Glomerular endothelial cell (primary cell): Measurements from ENCODE around the gene CCNQ. TPM values are rescaled to one million over a fixed set of nuclear protein-coding genes. Genes with fewer than 3 reads are reported as not detected.

ENCODE experiments used
- DNase-seq: peaks from one replicate; pipeline ENCODE4 v3.0.0-alpha.2; 2011; ENCODE audit warnings: low read depth, low spot score; ENCODE audit errors: extremely low read depth
- total RNA-seq: library from RNA; depleted of rRNA; stranded (reverse); fragments of >200 nt; gene quantifications from 2 replicates; pipeline ENCODE4 v1.2.3, GENCODE V29; 2015

CCNQ gene
- total RNA-seq, 1 donor from 2014 or later, result 35.2 TPM

GRCh38 chrX:153637121-153638040 lies 38.4 kb upstream of the CCNQ start:
- DNase-seq, result no peak

- no peak for DNase-seq
Measured at GRCh38 chrX:153636716-153637115, 37.8 kb upstream of the CCNQ start.

- no peak for DNase-seq
Measured at GRCh38 chrX:153635788-153636668, 37.1 kb upstream of the CCNQ start.

- no peak for DNase-seq
Measured at GRCh38 chrX:153635388-153635787, 36.4 kb upstream of the CCNQ start.

- no peak for DNase-seq
Measured at GRCh38 chrX:153634832-153635231, 35.9 kb upstream of the CCNQ start.

- no peak for DNase-seq
Measured at GRCh38 chrX:153634236-153634635, 35.3 kb upstream of the CCNQ start.

- no peak for DNase-seq
Measured at GRCh38 chrX:153633607-153634180, 34.8 kb upstream of the CCNQ start.

GRCh38 chrX:153633048-153633447 lies 34.1 kb upstream of the CCNQ start:
- DNase-seq, result no peak

- DNase-seq, result no peak
Measured at GRCh38 chrX:153632595-153632946, 33.6 kb upstream of the CCNQ start.

- no peak for DNase-seq
Measured at GRCh38 chrX:153631907-153632594, 33.1 kb upstream of the CCNQ start.

- no peak for DNase-seq
Measured at GRCh38 chrX:153631346-153631745, 32.4 kb upstream of the CCNQ start.

- no peak for DNase-seq
Measured at GRCh38 chrX:153628665-153629064, 29.7 kb upstream of the CCNQ start.

- DNase-seq, result no peak
Measured at GRCh38 chrX:153628129-153628528, 29.2 kb upstream of the CCNQ start.

GRCh38 chrX:153627675-153628111 lies 28.8 kb upstream of the CCNQ start:
- DNase-seq, result no peak

GRCh38 chrX:153626863-153627674 lies 28.1 kb upstream of the CCNQ start:
- no peak for DNase-seq

GRCh38 chrX:153626025-153626633 lies 27.2 kb upstream of the CCNQ start:
- no peak for DNase-seq

- no peak for DNase-seq
Measured at GRCh38 chrX:153625271-153626024, 26.5 kb upstream of the CCNQ start.

GRCh38 chrX:153624196-153625091 lies 25.5 kb upstream of the CCNQ start:
- DNase-seq, result no peak
